Heart right ventricle (tissue), 16 donors: ENCODE measurements around the gene KRT24. TPM values are rescaled to one million over a fixed set of nuclear protein-coding genes. Genes with fewer than 3 reads are reported as not detected.

Source experiments
- ATAC-seq, 8 donors: fragments of 200-7000 bp; cut with Tn5 transposase; one replicate each; pipeline ENCODE4 v1.9.1; 2020; ENCODE audit warnings: mild to moderate bottlenecking in 8 of 8, moderate library complexity in 8 of 8, moderate number of reproducible peaks in 1 of 8
- DNase-seq, 2 donors: peaks; one replicate each; pipeline ENCODE4 v3.0.0-alpha.2; 2020
- H3K27ac ChIP-seq, 10 donors: fragments of 200-600 bp; sonication (generic) in 2 of 10; one replicate each; pipeline versions ENCODE4 v1.5.0 to v1.8.0; 2020 to 2022; ENCODE audit warnings: mild to moderate bottlenecking in 3 of 10
- H3K27me3 ChIP-seq, 7 donors: fragments of 200-600 bp; one replicate each; pipeline ENCODE4 v1.8.0; 2021 to 2022; ENCODE audit warnings: mild to moderate bottlenecking in 2 of 7
- H3K36me3 ChIP-seq, 9 donors: fragments of 200-600 bp; sonication (generic) in 1 of 9; one replicate each; pipeline versions ENCODE4 v1.5.0 to v1.8.0; 2020 to 2022; ENCODE audit warnings: mild to moderate bottlenecking in 2 of 9
- H3K4me1 ChIP-seq, 9 donors: fragments of 200-600 bp; sonication (generic) in 1 of 9; one replicate each; pipeline versions ENCODE4 v1.5.0 to v1.8.0; 2020 to 2022; ENCODE audit warnings: mild to moderate bottlenecking in 4 of 9
- H3K4me3 ChIP-seq, 10 donors: fragments of 200-600 bp; sonication (generic) in 2 of 10; one replicate each; pipeline versions ENCODE4 v1.5.0 to v1.8.0; 2020 to 2022; ENCODE audit warnings: mild to moderate bottlenecking in 7 of 10, moderate library complexity in 2 of 10
- H3K9me3 ChIP-seq, 11 donors: fragments of 200-600 bp in 10 of 11; sonication (generic) in 2 of 11; one replicate each; pipeline versions ENCODE4 v1.5.0 to v1.8.0; 2013 to 2022; ENCODE audit warnings: mild to moderate bottlenecking in 2 of 11, control low read depth in 1 of 11, moderate library complexity in 1 of 11
- CTCF ChIP-seq, 9 donors: fragments of 200-600 bp; sonication (generic) in 2 of 9; IDR thresholded peaks; one replicate each; pipeline versions ENCODE4 v1.5.0 to v1.8.0; 2021 to 2022; ENCODE audit warnings: antibody characterized with exemption in 9 of 9, mild to moderate bottlenecking in 5 of 9, moderate library complexity in 1 of 9
- WGBS, 2 donors: extraction: QIAGEN DNeasy Blood & Tissue Kit; methylation state at CpG; one replicate each; pipeline ENCODE4 v1.1.7; 2013; ENCODE audit warnings: inconsistent platforms in 1 of 2; 5-methylcytosine and 5-hydroxymethylcytosine counted together
- intact Hi-C, 10 donors: fragments of 100-400 bp; cut with DNase I; formaldehyde crosslinking; loops; one replicate each; pipeline versions ENCODE4 v1.11.1 to v1.14.2; 2022
- polyA plus RNA-seq, 2 donors: library from polyadenylated mRNA; stranded (reverse); fragments of 200-250 nt; gene quantifications; one replicate each; pipeline ENCODE4 v1.2.3, GENCODE V29; 2013
- total RNA-seq, 10 donors: library from RNA; stranded (reverse); fragmentation: NEBNext Ultra II Directional in 3 of 10; extraction: Animal tissue kit (Norgen Biotek cat#: 25700) in 3 of 10; gene quantifications; one replicate each; pipeline versions ENCODE4 v1.2.1 to v1.2.4, GENCODE V29; 2021 to 2023
- donor health status: Arrhythmogenic right ventricular cardiomyopathy.
- donor health status: ischemic (EF 13 %, LVEDD 7.1; RV severe dilation, severe dysfunction).
- donor health status: healthy with polysubstance abuse.
- donor health status: DM: no; HTN: yes; CAD: no.
- donor health status: DM: no; HTN: no; CAD: no.
- donor health status: ischemic (EF 25% LVEDD 6.9; RV normal size, moderate dysfunction).
- donor health status: ischemic (EF 25% LVEDD 5.7; RV mildly dilated, moderate dysfunction).
- donor health status: healthy.
- donor health status: DM: yes; HTN: yes; CAD: no.
- donor health status: Ischemic cardiomyopathy.
- donor health status: ischemic (EF 35%, LVEDD 5.7; RV mildly dilated, moderate dysfunction).
- donor health status: nonischemic (EF 11% LVEDD 7.7; RV severe dilation, severe dysfunction).
- donor health status: DM: yes; HTN: yes; CAD: no.
- donor health status: PGD.
- donor health status: ischemic (EF 29% LVEDD 5.4; RV normal size, mild dysfunction).
- donor health status: nonischemic (EF 23%, LVEDD 6.1; RV moderate dilation, normal function).

KRT24 gene
- total and polyA plus RNA-seq, 12 donors: not detected

- DNase-seq (no peak), ATAC-seq (no peak)
- Histone ChIP-seq H3K4me1 (peaks cover 0 to 7% (median 0%) of the 10 kb centered on the region in 9 donors), H3K4me3 (no peak overlapping the region), H3K36me3 (no peaks in the 10 kb centered on the region), H3K9me3 (no peaks in the 10 kb centered on the region), H3K27me3 (peaks cover 0 to 46% (median 32%) of the 10 kb centered on the region in 7 donors), H3K27ac (no peak overlapping the region)
- TF ChIP-seq CTCF (IDR thresholded peaks at IDR 0.05): no peak
- intact Hi-C loops: no loop called here
- 18 to 33% methylated on average over 7 of the region's 7 CpGs for WGBS, 2 donors
These were observed 6.3 kb downstream of the KRT24 start for GRCh38 chr17:40697297-40697696.

DNA sequence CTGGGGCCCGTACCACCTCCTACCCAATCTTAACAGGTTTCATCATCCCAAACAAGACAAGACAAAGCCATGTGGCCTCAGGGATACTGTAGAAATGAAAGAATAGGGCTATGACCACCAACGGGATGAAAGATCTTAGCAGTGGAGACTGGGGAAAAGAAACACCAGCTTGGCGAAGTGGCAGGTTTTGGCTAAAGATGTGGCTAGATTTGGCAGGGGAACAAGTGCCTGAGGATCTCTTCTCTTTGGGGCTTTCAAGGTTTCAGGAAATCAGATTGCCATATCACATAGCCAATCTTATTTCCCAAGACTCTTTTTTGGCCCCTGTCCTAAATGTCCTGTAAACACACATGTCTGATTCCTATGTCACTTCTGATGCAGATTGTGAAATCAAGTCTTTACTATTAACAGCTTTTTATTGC lies 6.9 kb downstream of the KRT24 start:
- intact Hi-C loops: no loop called here
- Histone ChIP-seq H3K4me3 (no peak overlapping the region), H3K4me1 (peaks cover 0 to 7% (median 0%) of the 10 kb centered on the region in 9 donors), H3K27me3 (peaks cover 0 to 44% (median 29%) of the 10 kb centered on the region in 7 donors), H3K9me3 (no peaks in the 10 kb centered on the region), H3K36me3 (no peaks in the 10 kb centered on the region), H3K27ac (no peak overlapping the region)
- DNase-seq (no peak), ATAC-seq (no peak)
- 75 to 76% methylated on average over 3 of the region's 3 CpGs for WGBS, 2 donors
- TF ChIP-seq CTCF (IDR thresholded peaks at IDR 0.05): no peak

DNA sequence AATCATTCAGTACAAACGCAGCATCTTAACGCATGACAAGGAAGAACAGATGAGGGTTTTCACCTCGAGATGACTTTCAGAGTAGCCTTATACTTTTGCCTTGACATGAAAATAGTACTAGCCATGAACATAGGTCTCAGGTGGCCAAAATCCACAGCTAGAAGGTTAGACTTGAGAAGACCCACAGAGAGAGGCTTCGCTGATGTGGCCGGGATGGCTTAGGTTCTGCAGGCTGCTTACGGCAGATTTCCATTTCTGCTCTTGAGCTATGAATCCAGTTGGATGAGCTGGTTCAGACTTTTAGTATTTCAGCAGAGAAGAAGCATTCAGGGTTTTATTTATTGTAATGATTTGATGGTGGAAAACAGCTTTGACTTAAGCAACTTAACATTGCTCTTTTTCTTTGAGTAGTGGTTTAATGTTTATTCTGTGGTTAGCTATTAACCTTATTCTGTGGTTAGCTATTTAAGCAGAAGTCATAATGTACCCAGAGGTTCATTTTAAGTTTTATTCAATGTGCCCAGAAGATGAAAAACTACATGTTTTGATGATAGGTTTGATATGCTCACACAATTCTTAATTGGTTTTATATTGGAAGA lies 7.6 kb downstream of the KRT24 start:
- ATAC-seq (no peak), DNase-seq (no peak)
- Histone ChIP-seq H3K9me3 (no peaks in the 10 kb centered on the region), H3K4me3 (no peak overlapping the region), H3K27me3 (peaks cover 0 to 43% (median 27%) of the 10 kb centered on the region in 7 donors), H3K4me1 (peaks cover 0 to 7% (median 0%) of the 10 kb centered on the region in 9 donors), H3K27ac (no peak overlapping the region), H3K36me3 (no peaks in the 10 kb centered on the region)
- 90 to 93% methylated on average over 6 of the region's 6 CpGs for WGBS, 2 donors
- intact Hi-C loops: no loop called here
- no peak for TF ChIP-seq CTCF (IDR thresholded peaks at IDR 0.05)

GRCh38 chr17:40694584-40694983 lies 9.0 kb downstream of the KRT24 start:
- no peak overlapping the region for H3K4me3 ChIP-seq
- 80 to 82% methylated on average over 9 of the region's 9 CpGs for WGBS, 2 donors
- no peaks in the 10 kb centered on the region for H3K36me3 ChIP-seq
- ATAC-seq (no peak), DNase-seq (no peak)
- H3K9me3 ChIP-seq: no peaks in the 10 kb centered on the region
- intact Hi-C loops: no loop called here
- peaks cover 0 to 2% (median 0%) of the 10 kb centered on the region in 9 donors for H3K4me1 ChIP-seq
- H3K27ac ChIP-seq: no peak overlapping the region
- TF ChIP-seq CTCF (IDR thresholded peaks at IDR 0.05): no peak
- H3K27me3 ChIP-seq: peaks cover 0 to 43% (median 25%) of the 10 kb centered on the region in 7 donors
